Measurements from ENCODE around the gene SIDT1.

The SIDT1 gene

DNA sequence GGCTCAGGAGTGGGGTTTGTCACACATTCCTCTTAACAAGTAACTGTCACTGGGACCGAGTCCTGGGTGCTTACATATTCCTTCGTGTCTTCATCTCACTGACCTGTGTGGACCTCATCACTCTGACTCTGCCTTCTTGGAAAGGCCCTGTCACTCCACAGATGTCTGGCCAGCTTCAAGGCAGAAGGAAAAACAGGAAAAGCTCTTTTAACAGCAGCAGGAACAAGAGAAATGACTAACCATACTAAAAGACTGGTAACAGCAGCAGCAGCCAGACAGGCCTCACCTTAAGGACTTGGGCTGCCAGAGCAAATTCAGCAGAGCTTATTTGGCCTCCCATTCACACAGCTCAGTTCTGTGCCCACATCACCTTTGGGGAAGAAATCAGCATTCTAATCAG lies 96.0 kb downstream of the SIDT1 start:
- no peak overlapping the region for H3K27ac ChIP-seq (ENCODE audit: low read depth, low read length)
- no peaks in the 10 kb centered on the region for H3K36me3 ChIP-seq (ENCODE audit: low read length)
- TF ChIP-seq, protein P1, sequence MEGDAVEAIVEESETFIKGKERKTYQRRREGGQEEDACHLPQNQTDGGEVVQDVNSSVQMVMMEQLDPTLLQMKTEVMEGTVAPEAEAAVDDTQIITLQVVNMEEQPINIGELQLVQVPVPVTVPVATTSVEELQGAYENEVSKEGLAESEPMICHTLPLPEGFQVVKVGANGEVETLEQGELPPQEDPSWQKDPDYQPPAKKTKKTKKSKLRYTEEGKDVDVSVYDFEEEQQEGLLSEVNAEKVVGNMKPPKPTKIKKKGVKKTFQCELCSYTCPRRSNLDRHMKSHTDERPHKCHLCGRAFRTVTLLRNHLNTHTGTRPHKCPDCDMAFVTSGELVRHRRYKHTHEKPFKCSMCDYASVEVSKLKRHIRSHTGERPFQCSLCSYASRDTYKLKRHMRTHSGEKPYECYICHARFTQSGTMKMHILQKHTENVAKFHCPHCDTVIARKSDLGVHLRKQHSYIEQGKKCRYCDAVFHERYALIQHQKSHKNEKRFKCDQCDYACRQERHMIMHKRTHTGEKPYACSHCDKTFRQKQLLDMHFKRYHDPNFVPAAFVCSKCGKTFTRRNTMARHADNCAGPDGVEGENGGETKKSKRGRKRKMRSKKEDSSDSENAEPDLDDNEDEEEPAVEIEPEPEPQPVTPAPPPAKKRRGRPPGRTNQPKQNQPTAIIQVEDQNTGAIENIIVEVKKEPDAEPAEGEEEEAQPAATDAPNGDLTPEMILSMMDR (IDR thresholded peaks at IDR 0.05; ENCODE audit: insufficient read depth, low read length, poor library complexity, severe bottlenecking): no peak
- TF ChIP-seq EZH2phosphoT487 (conservative IDR thresholded peaks at IDR 0.05; ENCODE audit: low read length): no peak
- no peak overlapping the region for H2AFZ ChIP-seq (ENCODE audit: low read depth, low read length, severe bottlenecking)
- no peaks in the 10 kb centered on the region for H4K20me1 ChIP-seq (ENCODE audit: low read depth, low read length)
- no peak overlapping the region for H3K4me3 ChIP-seq (ENCODE audit: insufficient read depth, low read length, poor library complexity, severe bottlenecking)
- H3K27me3 ChIP-seq (ENCODE audit: low read length): no peaks in the 10 kb centered on the region
- no peaks in the 10 kb centered on the region for H3F3A ChIP-seq (ENCODE audit: insufficient read depth)
- no peaks in the 10 kb centered on the region for H3K9me2 ChIP-seq (replicated peaks; ENCODE audit: insufficient read depth, low read length)
- no peaks in the 10 kb centered on the region for H3K79me2 ChIP-seq (ENCODE audit: insufficient read depth, low read length)
- H3K4me2 ChIP-seq (ENCODE audit: low read depth, low read length, poor library complexity, severe bottlenecking): no peak overlapping the region
- H3K9ac ChIP-seq (ENCODE audit: low read length): no peak overlapping the region
- no peaks in the 10 kb centered on the region for H3K9me3 ChIP-seq (ENCODE audit: insufficient read depth, low read length)

DNA sequence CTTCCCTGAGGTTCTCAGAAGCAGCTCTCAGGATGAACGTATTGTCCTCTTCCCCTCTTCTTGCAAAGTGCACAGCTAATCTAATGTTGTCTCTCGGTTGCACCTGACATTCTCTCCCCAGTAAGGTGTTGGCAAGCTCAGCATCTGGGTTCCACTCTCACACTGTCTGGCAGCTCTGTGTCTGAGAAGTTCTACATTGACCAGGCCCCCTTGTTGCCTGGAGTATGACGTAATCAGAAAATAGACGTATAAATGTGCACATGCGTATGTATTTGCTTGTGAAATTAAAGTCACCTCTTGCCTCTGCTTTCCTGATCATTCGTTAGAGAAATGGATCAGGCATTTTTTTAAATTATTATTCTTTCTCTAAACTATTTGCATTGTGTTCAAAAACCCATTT lies 96.4 kb downstream of the SIDT1 start:
- Histone ChIP-seq H4K20me1 (ENCODE audit: low read depth, low read length) (no peaks in the 10 kb centered on the region), H3K27me3 (ENCODE audit: low read length) (no peaks in the 10 kb centered on the region), H3K4me3 (ENCODE audit: insufficient read depth, low read length, poor library complexity, severe bottlenecking) (no peak overlapping the region), H3K27ac (ENCODE audit: low read depth, low read length) (no peak overlapping the region), H3F3A (ENCODE audit: insufficient read depth) (no peaks in the 10 kb centered on the region), H3K79me2 (ENCODE audit: insufficient read depth, low read length) (no peaks in the 10 kb centered on the region), H3K9me3 (ENCODE audit: insufficient read depth, low read length) (no peaks in the 10 kb centered on the region), H3K4me2 (ENCODE audit: low read depth, low read length, poor library complexity, severe bottlenecking) (no peak overlapping the region), H3K9me2 (replicated peaks; ENCODE audit: insufficient read depth, low read length) (no peaks in the 10 kb centered on the region), H3K36me3 (ENCODE audit: low read length) (no peaks in the 10 kb centered on the region), H2AFZ (ENCODE audit: low read depth, low read length, severe bottlenecking) (no peak overlapping the region), H3K9ac (ENCODE audit: low read length) (no peak overlapping the region)
- TF ChIP-seq, protein P1 (IDR thresholded peaks at IDR 0.05; ENCODE audit: insufficient read depth, low read length, poor library complexity, severe bottlenecking): no peak

DNA sequence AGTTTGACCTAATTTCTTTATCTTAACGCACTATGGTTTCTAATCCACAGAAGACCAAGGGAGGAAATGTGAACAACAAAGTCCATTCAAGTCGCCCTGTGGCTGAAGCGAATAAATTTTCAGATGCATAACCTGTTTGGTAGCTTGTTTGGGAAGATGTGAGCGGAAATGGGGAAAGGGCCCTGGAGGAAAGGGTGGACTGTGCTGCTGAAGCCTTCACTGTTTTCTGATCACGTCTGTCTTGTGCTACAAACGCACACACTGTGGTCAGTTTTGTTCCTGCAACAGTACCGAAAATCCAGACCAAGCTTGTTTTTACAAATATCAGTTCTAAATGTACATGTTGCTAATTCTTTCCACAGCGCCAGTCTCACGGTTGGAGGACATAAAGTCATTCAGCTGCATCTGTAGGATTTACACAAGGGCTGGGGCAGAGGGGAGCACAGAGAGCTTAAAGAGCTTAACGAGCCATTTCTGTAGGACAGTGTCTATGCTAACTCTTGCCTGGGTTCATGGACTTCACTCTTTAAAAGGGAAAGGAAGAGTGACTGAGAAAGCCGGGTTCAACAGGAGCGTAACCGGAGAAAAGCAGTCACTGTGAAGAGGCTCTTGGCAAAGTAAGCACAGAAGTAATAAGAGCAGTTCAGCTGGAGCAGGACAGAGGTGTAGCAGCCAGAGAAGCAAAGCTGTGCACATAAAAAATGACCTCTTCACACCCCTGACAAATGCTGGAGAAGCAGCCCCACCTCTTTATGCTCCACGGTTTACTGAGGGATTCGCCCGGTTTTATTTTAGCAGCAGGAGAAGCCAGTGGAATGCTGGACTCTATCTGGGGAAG lies 97.4 kb downstream of the SIDT1 start:
- Histone ChIP-seq H3K9ac (ENCODE audit: low read length) (no peak overlapping the region), H3K27me3 (ENCODE audit: low read length) (no peaks in the 10 kb centered on the region), H3K9me3 (ENCODE audit: insufficient read depth, low read length) (no peaks in the 10 kb centered on the region), H3K79me2 (ENCODE audit: insufficient read depth, low read length) (no peaks in the 10 kb centered on the region), H3F3A (ENCODE audit: insufficient read depth) (no peaks in the 10 kb centered on the region), H3K9me2 (replicated peaks; ENCODE audit: insufficient read depth, low read length) (no peaks in the 10 kb centered on the region), H3K4me2 (ENCODE audit: low read depth, low read length, poor library complexity, severe bottlenecking) (no peak overlapping the region), H2AFZ (ENCODE audit: low read depth, low read length, severe bottlenecking) (no peak overlapping the region), H3K4me3 (ENCODE audit: insufficient read depth, low read length, poor library complexity, severe bottlenecking) (no peak overlapping the region), H3K27ac (ENCODE audit: low read depth, low read length) (no peak overlapping the region), H3K36me3 (ENCODE audit: low read length) (no peaks in the 10 kb centered on the region), H4K20me1 (ENCODE audit: low read depth, low read length) (no peaks in the 10 kb centered on the region)
- TF ChIP-seq EZH2phosphoT487 (conservative IDR thresholded peaks at IDR 0.05; ENCODE audit: low read length): no peak
- TF ChIP-seq, protein P1 (IDR thresholded peaks at IDR 0.05; ENCODE audit: insufficient read depth, low read length, poor library complexity, severe bottlenecking): no peak

Measured in SU-DHL-6 (cell line).